Measurements from ENCODE around the gene HMGCS2. TPM values are rescaled to one million over a fixed set of nuclear protein-coding genes. Genes with fewer than 3 reads are reported as not detected.

Gene HMGCS2
- total and polyA plus RNA-seq, 9 of the 15 experiments (the other 6 are each of a cell fraction or from before 2014, with no cell fraction given): 0.13 TPM; not detected in 8

- TF ChIP-seq CHD1 (IDR thresholded peaks at IDR 0.05; ENCODE audit: low read length): no peak
These were observed 25.6 kb upstream of the HMGCS2 start (continued) for GRCh38 chr1:119794230-119794875.

GRCh38 chr1:119791377-119791776, 22.7 kb upstream of the HMGCS2 start:
- POLR2A ChIA-PET: no interaction called here
- intact Hi-C loops (cut with micrococcal nuclease): no loop called here
- no TSS peak for BruUV-seq (replicated peaks)
- no peak for DNase-seq (ENCODE audit: extremely low read depth in 1 of 4, low spot score in 3 of 4)
- Histone ChIP-seq H3K36me3 (ENCODE audit: control insufficient read depth, insufficient read depth, low read length) (no peaks in the 10 kb centered on the region), H4K20me1 (replicated peaks; ENCODE audit: control insufficient read depth, insufficient read depth, low read length) (no peaks in the 10 kb centered on the region), H2AFZ (ENCODE audit: low read depth, low read length) (no peak overlapping the region), H3K4me3 (no peak overlapping the region), H3K27ac (ENCODE audit: extremely low read depth, low read depth, low read length) (no peak overlapping the region), H3K9ac (ENCODE audit: insufficient read depth in 1 of 2, low read depth in 2 of 2, low read length in 2 of 2) (no peak overlapping the region), H3K27me3 (ENCODE audit: control insufficient read depth in 2 of 2, insufficient read depth in 2 of 2, low read length in 2 of 2) (peaks cover 19 to 26% of the 10 kb centered on the region in 2 experiments; a peak in 4 of 5 replicates), H3K4me1 (replicated peaks in 1 of 2; ENCODE audit: control insufficient read depth in 2 of 2, insufficient read depth in 2 of 2, low read length in 2 of 2) (no peaks in the 10 kb centered on the region), H3K9me1 (ENCODE audit: control insufficient read depth, insufficient read depth, low read length) (no peaks in the 10 kb centered on the region), H3K9me3 (replicated peaks; ENCODE audit: control insufficient read depth, insufficient read depth, low read depth, low read length) (no peaks in the 10 kb centered on the region), H3K79me2 (ENCODE audit: control insufficient read depth, insufficient read depth, low read length) (no peaks in the 10 kb centered on the region), H3K4me2 (ENCODE audit: insufficient read depth, low read length) (no peak overlapping the region)
- TF ChIP-seq MAFK (IDR thresholded peaks at IDR 0.05; ENCODE audit: low read length) (no peak), CHD4 (IDR thresholded peaks at IDR 0.05; ENCODE audit: insufficient read depth, insufficient replicate concordance, low read depth, low read length, poor library complexity, severe bottlenecking) (no peak), CEBPZ (IDR thresholded peaks at IDR 0.05; ENCODE audit: borderline replicate concordance, low read depth, low read length) (no peak), ZNF445 (CRISPR knock-in tag; IDR thresholded peaks at IDR 0.05; ENCODE audit: low read depth) (no peak), MECOM (CRISPR knock-in tag; IDR thresholded peaks at IDR 0.05) (no peak), ZNF407 (IDR thresholded peaks at IDR 0.05; ENCODE audit: low read depth) (no peak), FOXJ3 (CRISPR knock-in tag; IDR thresholded peaks at IDR 0.05) (no peak), KHSRP (IDR thresholded peaks at IDR 0.05) (no peak)
- WGBS (ENCODE audit: insufficient coverage, low coverage, missing lambda C conversion rate): 0% methylated on average over 4 of the region's 4 CpGs
- no peak for FAIRE-seq
- in situ Hi-C loops (cut with MboI): no loop called here
- CTCF ChIA-PET (ENCODE audit: low intra/inter-chr PET ratio): no interaction called here
- no peak for ATAC-seq

Data from K562 (cell line).